GM18951 (cell line): ENCODE results near the gene RPL13.

Experiments used
- POLR2A ChIP-seq: IDR thresholded peaks from 4 replicates; pipeline ENCODE4 v1.6.1; 2011; ENCODE audit warnings: mild to moderate bottlenecking; ENCODE audit not compliant: insufficient read length, insufficient read depth; ENCODE audit errors: extremely low read depth
- in situ Hi-C: fragments of 300-500 bp; cut with MboI; formaldehyde crosslinking; loops from one replicate; pipeline ENCODE4 v1.12.0; 2022; ENCODE audit warnings: low sequenced_read_pairs, mixed read lengths, inconsistent platforms; ENCODE audit not compliant: unreplicated experiment

RPL13 gene

GRCh38 chr16:89548344-89549006, 12.0 kb upstream of the RPL13 start:
- TF ChIP-seq POLR2A, result no peak
- in situ Hi-C loops, result no loop called here

GRCh38 chr16:89549007-89549700, 11.3 kb upstream of the RPL13 start:
- no peak for TF ChIP-seq POLR2A
- in situ Hi-C loops, result no loop called here

GRCh38 chr16:89550421-89551007, 10.0 kb upstream of the RPL13 start:
- in situ Hi-C loops, result no loop called here
- no peak for TF ChIP-seq POLR2A

- in situ Hi-C loops, result no loop called here
- TF ChIP-seq POLR2A, result no peak
These were observed 8.2 kb upstream of the RPL13 start for GRCh38 chr16:89552329-89552728.

GRCh38 chr16:89552913-89553312, 7.6 kb upstream of the RPL13 start:
- in situ Hi-C loops, result no loop called here
- TF ChIP-seq POLR2A, result no peak

- TF ChIP-seq POLR2A, result no peak
- in situ Hi-C loops, result no loop called here
These were observed 6.7 kb upstream of the RPL13 start for GRCh38 chr16:89553733-89554132.

- in situ Hi-C loops, result no loop called here
These were observed 6.1 kb upstream of the RPL13 start for GRCh38 chr16:89554343-89554742.

GRCh38 chr16:89555265-89555664, 5.2 kb upstream of the RPL13 start:
- in situ Hi-C loops, result no loop called here
- no peak for TF ChIP-seq POLR2A

More at GRCh38 chr16:89554343-89554742, 6.1 kb upstream of the RPL13 start:
- no peak for TF ChIP-seq POLR2A

GRCh38 chr16:89555780-89556179, 4.7 kb upstream of the RPL13 start:
- no peak for TF ChIP-seq POLR2A
- in situ Hi-C loops, result no loop called here

GRCh38 chr16:89556750-89557689, 3.5 kb upstream of the RPL13 start:
- in situ Hi-C loops, result no loop called here
- TF ChIP-seq POLR2A, result peak; percentile 24

GRCh38 chr16:89557690-89558490, 2.6 kb upstream of the RPL13 start:
- peak; percentile 9 for TF ChIP-seq POLR2A
- in situ Hi-C loops, result no loop called here

GRCh38 chr16:89561142-89561883, 831 bp downstream of the RPL13 start:
- TF ChIP-seq POLR2A, result no peak
- in situ Hi-C loops, result no loop called here
